ENCODE data around the gene SIL1.
A peak's percentile ranks its signal among the peaks of the same experiment; 100 is the strongest.

DNA sequence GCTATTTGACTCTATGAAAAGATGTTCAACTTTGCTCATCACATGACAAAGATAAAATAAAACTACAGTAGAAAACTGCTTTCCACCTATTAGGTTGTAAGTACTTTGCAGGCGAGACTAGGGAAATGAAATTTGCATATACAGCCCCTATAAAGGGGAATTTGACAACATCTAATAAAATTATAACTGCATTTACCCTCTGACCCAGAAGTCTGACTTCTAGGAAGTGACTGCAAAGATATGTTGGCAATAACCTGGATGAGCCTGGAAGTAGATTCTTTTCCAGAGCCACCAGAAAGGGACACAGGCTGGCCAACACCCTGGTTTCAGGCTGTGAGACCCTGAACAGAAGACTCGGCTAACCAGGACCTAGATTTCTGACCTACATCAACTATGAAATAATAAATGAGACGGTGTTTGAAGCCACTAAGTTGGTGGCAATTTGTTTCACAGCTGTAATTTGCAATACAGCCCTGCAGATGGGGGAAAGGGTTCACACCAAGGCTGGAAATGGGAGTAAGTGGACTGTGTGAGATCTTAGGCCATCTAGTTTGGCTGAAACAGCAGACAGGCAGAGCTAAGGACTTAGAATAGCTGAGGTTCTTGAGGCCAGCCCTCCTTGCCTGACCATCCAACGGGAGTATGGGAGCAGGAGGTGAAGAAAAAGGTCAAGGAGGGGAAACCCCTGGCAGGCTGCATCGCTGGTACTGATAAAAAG, 106.6 kb downstream of the SIL1 start:
- TF ChIP-seq, protein P1, sequence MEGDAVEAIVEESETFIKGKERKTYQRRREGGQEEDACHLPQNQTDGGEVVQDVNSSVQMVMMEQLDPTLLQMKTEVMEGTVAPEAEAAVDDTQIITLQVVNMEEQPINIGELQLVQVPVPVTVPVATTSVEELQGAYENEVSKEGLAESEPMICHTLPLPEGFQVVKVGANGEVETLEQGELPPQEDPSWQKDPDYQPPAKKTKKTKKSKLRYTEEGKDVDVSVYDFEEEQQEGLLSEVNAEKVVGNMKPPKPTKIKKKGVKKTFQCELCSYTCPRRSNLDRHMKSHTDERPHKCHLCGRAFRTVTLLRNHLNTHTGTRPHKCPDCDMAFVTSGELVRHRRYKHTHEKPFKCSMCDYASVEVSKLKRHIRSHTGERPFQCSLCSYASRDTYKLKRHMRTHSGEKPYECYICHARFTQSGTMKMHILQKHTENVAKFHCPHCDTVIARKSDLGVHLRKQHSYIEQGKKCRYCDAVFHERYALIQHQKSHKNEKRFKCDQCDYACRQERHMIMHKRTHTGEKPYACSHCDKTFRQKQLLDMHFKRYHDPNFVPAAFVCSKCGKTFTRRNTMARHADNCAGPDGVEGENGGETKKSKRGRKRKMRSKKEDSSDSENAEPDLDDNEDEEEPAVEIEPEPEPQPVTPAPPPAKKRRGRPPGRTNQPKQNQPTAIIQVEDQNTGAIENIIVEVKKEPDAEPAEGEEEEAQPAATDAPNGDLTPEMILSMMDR (conservative IDR thresholded peaks at IDR 0.05 in 1 of 2, IDR thresholded peaks at IDR 0.05 in 1 of 2; ENCODE audit: low read depth in 1 of 2, low read length in 2 of 2): peak; percentile 39 to 40
- TF ChIP-seq EZH2 (IDR thresholded peaks at IDR 0.05; ENCODE audit: low read length, missing control alignments): no peak

All from fibroblast of lung (primary cell).